ENCODE results near the gene LIPK.

GRCh38 chr10:88794731-88795130 is 88.7 kb downstream of the LIPK start:
- no peak for TF ChIP-seq MYC (IDR thresholded peaks at IDR 0.05; ENCODE audit: low read depth, low read length)
- TF ChIP-seq CTCF (IDR thresholded peaks at IDR 0.05; ENCODE audit: low read depth, low read length), result no peak

All from NB4 (cell line).